Sigmoid colon (tissue), 7 donors: ENCODE measurements around the gene MACROD2. TPM values are rescaled to one million over a fixed set of nuclear protein-coding genes. Genes with fewer than 3 reads are reported as not detected.

Experiments
- DNase-seq: peaks from one replicate; pipeline ENCODE4 v3.0.0-alpha.2; 2019
- H3K27ac ChIP-seq, 4 donors: fragments of 200-600 bp; sonication (generic); one replicate each; pipeline ENCODE4 v1.5.1; 2016 to 2019; ENCODE audit warnings: mild to moderate bottlenecking in 1 of 4
- H3K27me3 ChIP-seq, 3 donors: fragments of 200-600 bp; sonication (generic); one replicate each; pipeline ENCODE4 v1.5.1; 2019; ENCODE audit warnings: mild to moderate bottlenecking in 1 of 3
- H3K36me3 ChIP-seq, 4 donors: fragments of 200-600 bp; sonication (generic); one replicate each; pipeline ENCODE4 v1.5.1; 2016 to 2019
- H3K4me1 ChIP-seq, 4 donors: fragments of 200-600 bp; sonication (generic); one replicate each; pipeline ENCODE4 v1.5.1; 2017 to 2019
- H3K4me3 ChIP-seq, 4 donors: fragments of 200-600 bp; sonication (generic); one replicate each; pipeline ENCODE4 v1.5.1; 2017 to 2019; ENCODE audit warnings: mild to moderate bottlenecking in 2 of 4, moderate library complexity in 1 of 4
- H3K9me3 ChIP-seq, 4 donors: fragments of 200-600 bp in 3 of 4; sonication (generic) in 3 of 4; one replicate each; pipeline versions ENCODE4 v1.5.1 to v1.6.1; 2013 to 2019
- CTCF ChIP-seq, 4 experiments: fragments of 450-650 bp in 3 of 4; fragments of 200-600 bp in 1 of 4; IDR thresholded peaks; one replicate each; pipeline ENCODE4 v1.5.1; 2016 to 2019; ENCODE audit warnings: antibody characterized with exemption in 4 of 4, mild to moderate bottlenecking in 3 of 4, moderate library complexity in 2 of 4
- EP300 ChIP-seq, 4 donors: sonication (generic); formaldehyde crosslinking; IDR thresholded peaks; one replicate each; pipeline ENCODE4 v1.6.1; 2017; ENCODE audit warnings: antibody characterized with exemption in 4 of 4
- POLR2A ChIP-seq, 2 donors: fragments of 450-650 bp; IDR thresholded peaks; one replicate each; pipeline ENCODE4 v1.6.1; 2016; ENCODE audit warnings: antibody characterized with exemption in 2 of 2, mild to moderate bottlenecking in 2 of 2, moderate library complexity in 2 of 2
- POLR2AphosphoS5 ChIP-seq, 4 donors: sonication (generic); formaldehyde crosslinking; IDR thresholded peaks; one replicate each; pipeline ENCODE4 v1.6.1; 2017; ENCODE audit warnings: antibody characterized with exemption in 4 of 4
- WGBS, 2 donors: extraction: QIAGEN DNeasy Blood & Tissue Kit; methylation state at CpG; one replicate each; pipeline ENCODE4 v1.1.7; 2013; 5-methylcytosine and 5-hydroxymethylcytosine counted together
- intact Hi-C: fragments of 100-400 bp; cut with DNase I; formaldehyde crosslinking; loops from one replicate; pipeline ENCODE4 v1.15.1; 2023
- polyA plus RNA-seq, 3 donors: library from polyadenylated mRNA; stranded (reverse); fragments of 200-250 nt; gene quantifications; one replicate each; pipeline ENCODE4 v1.2.3, GENCODE V29; 2013
- small RNA-seq, 3 donors: library from RNA; depleted of rRNA; stranded (forward); fragments of <200 nt; gene quantifications; one replicate each; pipeline ENCODE3, GENCODE V24; 2016
- total RNA-seq, 4 donors: library from RNA; depleted of rRNA; stranded (reverse); fragments of >200 nt; gene quantifications; one replicate each; pipeline ENCODE4 v1.1.0, GENCODE V29; 2016
- donor health status: healthy with polysubstance abuse.
- donor health status: Bipolar disorder and iron deficiency.
- donor health status: healthy.

Gene MACROD2
- total and polyA plus RNA-seq, 7 donors = 1.2 to 22.4 (median 5.8) TPM

- Histone ChIP-seq H3K36me3 (no peaks in the 10 kb centered on the region), H3K4me3 (no peak overlapping the region), H3K9me3 (no peaks in the 10 kb centered on the region), H3K27me3 (no peaks in the 10 kb centered on the region), H3K27ac (no peak overlapping the region), H3K4me1 (no peaks in the 10 kb centered on the region)
- intact Hi-C loops = no loop called here
- TF ChIP-seq CTCF (IDR thresholded peaks at IDR 0.05) = no peak
- no peak for TF ChIP-seq POLR2A (IDR thresholded peaks at IDR 0.05)
- TF ChIP-seq EP300 (IDR thresholded peaks at IDR 0.05) = no peak
- TF ChIP-seq POLR2AphosphoS5 (IDR thresholded peaks at IDR 0.05) = no peak
- DNase-seq = no peak
- WGBS, 2 donors = 79 to 80% methylated on average over 4 of the region's 4 CpGs
These were observed 2102.5 kb downstream of the MACROD2 start for GRCh38 chr20:16097788-16098187.

DNA sequence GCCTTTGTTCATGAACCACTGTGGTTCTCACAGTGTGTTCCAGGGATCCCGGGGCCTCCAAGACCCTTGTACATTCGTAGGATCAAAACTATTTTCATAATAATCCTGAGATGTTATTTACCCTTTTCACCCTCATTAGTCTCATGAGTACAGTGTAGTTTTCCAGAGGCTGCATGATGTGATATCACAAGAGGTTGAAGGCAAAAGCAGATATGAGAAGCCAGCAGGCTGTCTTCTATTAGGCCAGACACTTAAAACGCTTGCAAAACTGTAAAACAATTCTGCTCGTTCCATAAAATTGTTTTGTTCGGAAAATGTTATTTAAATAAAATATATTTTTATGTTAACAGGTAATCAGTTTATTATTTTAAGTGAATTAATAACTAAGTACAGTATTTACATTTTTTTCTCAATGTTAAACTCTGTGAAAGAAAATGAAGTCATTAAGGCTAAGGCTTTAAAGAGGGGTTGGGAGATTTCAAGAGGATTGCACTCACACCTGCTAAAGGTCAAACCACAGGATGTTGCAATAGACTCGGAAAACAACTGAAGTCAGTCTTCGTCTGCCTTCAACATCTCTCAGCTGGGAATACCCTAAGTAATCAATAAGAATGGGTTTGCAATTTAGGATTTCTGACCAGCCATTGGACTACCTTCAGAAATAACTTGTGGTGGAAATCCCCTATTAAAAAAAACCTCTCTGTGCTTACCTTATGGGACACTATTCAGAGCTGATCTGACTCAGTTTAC lies 2103.7 kb downstream of the MACROD2 start:
- no peak overlapping the region for H3K4me3 ChIP-seq
- 59 to 70% methylated on average over 7 of the region's 7 CpGs for WGBS, 2 donors
- no peak overlapping the region for H3K27ac ChIP-seq
- intact Hi-C loops = no loop called here
- no peaks in the 10 kb centered on the region for H3K9me3 ChIP-seq
- no peak for DNase-seq
- H3K36me3 ChIP-seq = no peaks in the 10 kb centered on the region
- TF ChIP-seq CTCF (IDR thresholded peaks at IDR 0.05) (no peak), POLR2AphosphoS5 (IDR thresholded peaks at IDR 0.05) (no peak), POLR2A (IDR thresholded peaks at IDR 0.05) (no peak), EP300 (IDR thresholded peaks at IDR 0.05) (no peak)
- H3K4me1 ChIP-seq = peaks cover 0 to 8% (median 0%) of the 10 kb centered on the region in 4 donors
- no peaks in the 10 kb centered on the region for H3K27me3 ChIP-seq

GRCh38 chr20:16100111-16100510 lies 2104.8 kb downstream of the MACROD2 start:
- no peak for DNase-seq
- Histone ChIP-seq H3K9me3 (no peaks in the 10 kb centered on the region), H3K27ac (no peak overlapping the region), H3K4me1 (peaks cover 0 to 8% (median 0%) of the 10 kb centered on the region in 4 donors), H3K4me3 (no peak overlapping the region), H3K36me3 (no peaks in the 10 kb centered on the region), H3K27me3 (no peaks in the 10 kb centered on the region)
- TF ChIP-seq POLR2AphosphoS5 (IDR thresholded peaks at IDR 0.05) (no peak), POLR2A (IDR thresholded peaks at IDR 0.05) (no peak), CTCF (IDR thresholded peaks at IDR 0.05) (no peak), EP300 (IDR thresholded peaks at IDR 0.05) (no peak)
- 91 to 97% methylated on average over 3 of the region's 3 CpGs for WGBS, 2 donors
- intact Hi-C loops = no loop called here

GRCh38 chr20:16100767-16101166 lies 2105.5 kb downstream of the MACROD2 start:
- Histone ChIP-seq H3K27me3 (no peaks in the 10 kb centered on the region), H3K4me3 (no peak overlapping the region), H3K27ac (no peak overlapping the region), H3K9me3 (no peaks in the 10 kb centered on the region), H3K4me1 (peaks cover 0 to 8% (median 0%) of the 10 kb centered on the region in 4 donors), H3K36me3 (no peaks in the 10 kb centered on the region)
- intact Hi-C loops = no loop called here
- DNase-seq = no peak
- TF ChIP-seq CTCF (IDR thresholded peaks at IDR 0.05) = no peak
- TF ChIP-seq POLR2A (IDR thresholded peaks at IDR 0.05) = no peak
- WGBS, 2 donors = 71 to 90% methylated on average over 4 of the region's 4 CpGs

Small RNAs within 50 kb of the gene (small RNA-seq; reads per million reads assigned to genes)
- 0 reads per million in 3 donors for gene RN7SL864P
- gene RNA5SP475 = 0 reads per million in 3 donors
- 0 reads per million in 3 donors for gene RNU6-1159P
- gene RNU6-115P = 0 reads per million in 3 donors
- gene RNU6-228P = 0 reads per million in 3 donors
- gene RNU6-278P = 0 reads per million in 3 donors
- gene RPS3P1 = 0 reads per million in 3 donors

Other genes starting within 250 kb of the MACROD2 start
- 10 to 100 TPM; 14.0 to 20.5 (median 16.0) TPM for gene ESF1, start 210.6 kb upstream of the MACROD2 start, total RNA-seq
- gene ESF1, start 210.6 kb upstream of the MACROD2 start, polyA plus RNA-seq = 10 to 100 TPM in 1 of 3 donors, 1 to 10 TPM in 2; 7.2 to 11.3 (median 8.0) TPM
- 10 to 100 TPM; 17.4 to 21.7 (median 18.5) TPM for gene NDUFAF5, start 210.5 kb upstream of the MACROD2 start, total RNA-seq
- gene NDUFAF5, start 210.5 kb upstream of the MACROD2 start, polyA plus RNA-seq = 10 to 100 TPM; 18.5 to 28.2 (median 26.4) TPM
- gene SEL1L2, start 4.9 kb upstream of the MACROD2 start, total RNA-seq = 1 to 10 TPM in 1 of 4 donors, not detected in 3; 3.3 TPM
- under 1 TPM in 1 of 3 donors, not detected in 2; 0.16 TPM for gene SEL1L2, start 4.9 kb upstream of the MACROD2 start, polyA plus RNA-seq